ENCODE measurements around the gene RPAP2. TPM values are rescaled to one million over a fixed set of nuclear protein-coding genes. Genes with fewer than 3 reads are reported as not detected.
"Not testable (repeated sequence)": the region's sequence is repeated elsewhere in the genome, so short reads cannot be mapped to it uniquely, and the experiment has no call there.

The RPAP2 gene
- total RNA-seq, 1 donor from 2014 or later: 33.3 TPM

GRCh38 chr1:92366040-92366395 is 67.2 kb downstream of the RPAP2 start:
- H3K27ac Mint-ChIP-seq (ENCODE audit: unreplicated experiment): no peak overlapping the region
- no peaks in the 10 kb centered on the region for H3K27me3 Mint-ChIP-seq (ENCODE audit: low read depth)
- no peaks in the 10 kb centered on the region for H3K9me3 Mint-ChIP-seq
- H3K36me3 Mint-ChIP-seq (ENCODE audit: low read depth): peaks cover 7% of the 10 kb centered on the region
- DNase-seq (ENCODE audit: low read depth, low spot score): no peak
- TF ChIP-seq CTCF (conservative IDR thresholded peaks at IDR 0.05): no peak
- H3K4me1 Mint-ChIP-seq: no peaks in the 10 kb centered on the region
- H3K4me3 Mint-ChIP-seq: no peak overlapping the region

GRCh38 chr1:92367496-92367895 is 68.6 kb downstream of the RPAP2 start:
- no peaks in the 10 kb centered on the region for H3K27me3 Mint-ChIP-seq (ENCODE audit: low read depth)
- peak overlapping the region; percentile 16 for H3K27ac Mint-ChIP-seq (ENCODE audit: unreplicated experiment)
- no peaks in the 10 kb centered on the region for H3K4me1 Mint-ChIP-seq
- no peak overlapping the region for H3K4me3 Mint-ChIP-seq
- no peak for TF ChIP-seq CTCF (conservative IDR thresholded peaks at IDR 0.05)
- no peaks in the 10 kb centered on the region for H3K9me3 Mint-ChIP-seq
- DNase-seq (ENCODE audit: low read depth, low spot score): no peak
- peaks cover 7% of the 10 kb centered on the region for H3K36me3 Mint-ChIP-seq (ENCODE audit: low read depth)

GRCh38 chr1:92372164-92372563 is 73.3 kb downstream of the RPAP2 start:
- no peak for TF ChIP-seq CTCF (conservative IDR thresholded peaks at IDR 0.05)
- Mint-ChIP-seq H3K4me3 (no peak overlapping the region), H3K36me3 (ENCODE audit: low read depth) (peaks cover 3% of the 10 kb centered on the region), H3K27me3 (ENCODE audit: low read depth) (no peaks in the 10 kb centered on the region), H3K9me3 (no peaks in the 10 kb centered on the region), H3K4me1 (peaks cover 3% of the 10 kb centered on the region), H3K27ac (ENCODE audit: unreplicated experiment) (no peak overlapping the region)
- DNase-seq (ENCODE audit: low read depth, low spot score): no peak

GRCh38 chr1:92374223-92374622 is 75.4 kb downstream of the RPAP2 start:
- Mint-ChIP-seq H3K4me1 (peaks cover 3% of the 10 kb centered on the region), H3K27ac (ENCODE audit: unreplicated experiment) (no peak overlapping the region), H3K9me3 (no peaks in the 10 kb centered on the region), H3K4me3 (no peak overlapping the region), H3K36me3 (ENCODE audit: low read depth) (peaks cover 5% of the 10 kb centered on the region), H3K27me3 (ENCODE audit: low read depth) (no peaks in the 10 kb centered on the region)
- DNase-seq (ENCODE audit: low read depth, low spot score): no peak
- TF ChIP-seq CTCF (conservative IDR thresholded peaks at IDR 0.05): no peak

- H3K9me3 Mint-ChIP-seq: peaks cover 4% of the 10 kb centered on the region
- no peak for TF ChIP-seq CTCF (conservative IDR thresholded peaks at IDR 0.05)
- H3K4me1 Mint-ChIP-seq: peaks cover 3% of the 10 kb centered on the region
- H3K27ac Mint-ChIP-seq (ENCODE audit: unreplicated experiment): no peak overlapping the region
- DNase-seq (ENCODE audit: low read depth, low spot score): no peak
- H3K36me3 Mint-ChIP-seq (ENCODE audit: low read depth): peaks cover 15% of the 10 kb centered on the region
- H3K27me3 Mint-ChIP-seq (ENCODE audit: low read depth): no peaks in the 10 kb centered on the region
- no peak overlapping the region for H3K4me3 Mint-ChIP-seq
Measured at GRCh38 chr1:92376345-92376744, 77.5 kb downstream of the RPAP2 start.

- not testable (repeated sequence) for H3K4me3 Mint-ChIP-seq; H3K27ac Mint-ChIP-seq (ENCODE audit: unreplicated experiment); H3K9me3 Mint-ChIP-seq; DNase-seq (ENCODE audit: low read depth, low spot score); H3K4me1 Mint-ChIP-seq; H3K27me3 Mint-ChIP-seq (ENCODE audit: low read depth)
- H3K36me3 Mint-ChIP-seq (ENCODE audit: low read depth): peaks cover 13% of the 10 kb centered on the region
Measured at GRCh38 chr1:92377991-92378390, 79.1 kb downstream of the RPAP2 start.
